WERI-Rb-1 (cell line): Measurements from ENCODE around the gene SBK3.

ENCODE experiments used
- DNase-seq: peaks from one replicate; pipeline ENCODE4 v3.0.0-alpha.2; 2020
- H3K27ac ChIP-seq: fragments of 250-450 bp; sonication (Bioruptor Pico); 2 replicates; pipeline ENCODE4 v1.5.1; 2020; ENCODE audit warnings: mild to moderate bottlenecking, moderate library complexity
- H3K27me3 ChIP-seq: fragments of 250-450 bp; sonication (Bioruptor Pico); 2 replicates; pipeline ENCODE4 v1.5.1; 2021; ENCODE audit warnings: mild to moderate bottlenecking, low read depth, moderate library complexity; ENCODE audit not compliant: insufficient read depth, severe bottlenecking
- H3K36me3 ChIP-seq: fragments of 250-450 bp; sonication (Bioruptor Pico); 2 replicates; pipeline ENCODE4 v1.5.1; 2020; ENCODE audit warnings: mild to moderate bottlenecking, moderate library complexity
- H3K4me3 ChIP-seq: 2 replicates; pipeline ENCODE4 v1.5.1; 2011; ENCODE audit warnings: low read depth, mild to moderate bottlenecking, control low read depth, low read length
- H3K9me3 ChIP-seq: fragments of 250-450 bp; sonication (Bioruptor Pico); 2 replicates; pipeline ENCODE4 v1.5.1; 2021; ENCODE audit warnings: mild to moderate bottlenecking, moderate library complexity; ENCODE audit not compliant: severe bottlenecking
- CTCF ChIP-seq: IDR thresholded peaks from 2 replicates; pipeline ENCODE4 v1.5.1; 2011; ENCODE audit warnings: low read depth, mild to moderate bottlenecking, control low read depth, inconsistent platforms, low read length

Gene SBK3

GRCh38 chr19:55540619-55541018 is 4.7 kb downstream of the SBK3 start:
- no peak overlapping the region for H3K4me3 ChIP-seq
- H3K27ac ChIP-seq, result peak overlapping the region; percentile 74
- DNase-seq, result peak; percentile 78
- H3K9me3 ChIP-seq, result no peaks in the 10 kb centered on the region
- no peaks in the 10 kb centered on the region for H3K27me3 ChIP-seq
- no peak for TF ChIP-seq CTCF
- no peaks in the 10 kb centered on the region for H3K36me3 ChIP-seq

DNA sequence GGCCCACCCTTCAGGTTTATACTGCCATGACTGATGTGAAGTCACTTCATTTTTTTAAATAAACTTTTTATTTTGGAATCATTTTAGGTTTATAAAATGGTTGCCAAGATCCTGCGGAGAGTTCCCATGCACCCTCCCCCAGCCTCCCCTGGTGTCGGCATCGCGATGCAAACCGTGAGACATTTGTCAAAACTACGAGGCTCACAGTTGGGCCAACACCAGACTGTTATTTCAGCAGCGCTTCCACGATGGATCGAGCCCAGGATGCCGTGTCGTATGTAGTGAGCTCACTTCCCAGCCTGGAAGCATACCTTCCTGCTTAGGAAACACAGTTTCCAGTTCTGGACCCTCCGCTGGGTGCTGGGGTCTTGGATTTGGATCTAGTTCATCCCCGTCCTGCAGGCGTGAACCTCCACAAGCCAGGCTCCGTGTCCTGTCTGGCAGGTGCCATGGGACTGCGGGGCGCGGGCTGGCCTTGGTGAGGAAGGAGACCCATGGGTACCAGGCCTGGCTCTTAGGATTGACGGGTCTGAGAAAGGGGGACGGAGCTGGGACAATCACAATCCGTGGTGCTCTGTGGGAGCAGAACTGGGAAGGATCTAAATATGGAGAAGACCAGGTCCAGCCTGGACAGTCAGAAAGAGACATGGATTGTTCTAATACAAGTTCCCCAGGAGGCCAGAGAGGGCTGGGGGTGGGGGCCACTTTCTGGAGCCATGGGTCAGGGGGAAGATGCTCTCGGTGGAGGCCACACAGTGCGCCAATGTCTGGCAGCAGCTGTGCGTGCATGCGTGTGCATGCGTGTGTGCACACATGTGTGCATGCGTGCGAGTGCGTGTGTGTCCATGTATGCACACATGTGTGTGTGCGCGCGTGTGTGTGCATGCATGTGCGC is 6.0 kb downstream of the SBK3 start:
- H3K4me3 ChIP-seq, result no peak overlapping the region
- TF ChIP-seq CTCF, result no peak
- DNase-seq, result no peak
- no peaks in the 10 kb centered on the region for H3K9me3 ChIP-seq
- H3K27me3 ChIP-seq, result no peaks in the 10 kb centered on the region
- no peak overlapping the region for H3K27ac ChIP-seq
- no peaks in the 10 kb centered on the region for H3K36me3 ChIP-seq

GRCh38 chr19:55538132-55538531 is 7.2 kb downstream of the SBK3 start:
- Histone ChIP-seq H3K36me3 (no peaks in the 10 kb centered on the region), H3K4me3 (no peak overlapping the region), H3K27ac (no peak overlapping the region), H3K27me3 (no peaks in the 10 kb centered on the region), H3K9me3 (no peaks in the 10 kb centered on the region)
- no peak for TF ChIP-seq CTCF
- no peak for DNase-seq

GRCh38 chr19:55537741-55538111 is 7.6 kb downstream of the SBK3 start:
- H3K9me3 ChIP-seq, result no peaks in the 10 kb centered on the region
- no peak overlapping the region for H3K27ac ChIP-seq
- no peak for TF ChIP-seq CTCF
- H3K27me3 ChIP-seq, result no peaks in the 10 kb centered on the region
- no peak overlapping the region for H3K4me3 ChIP-seq
- DNase-seq, result no peak
- H3K36me3 ChIP-seq, result no peaks in the 10 kb centered on the region

DNA sequence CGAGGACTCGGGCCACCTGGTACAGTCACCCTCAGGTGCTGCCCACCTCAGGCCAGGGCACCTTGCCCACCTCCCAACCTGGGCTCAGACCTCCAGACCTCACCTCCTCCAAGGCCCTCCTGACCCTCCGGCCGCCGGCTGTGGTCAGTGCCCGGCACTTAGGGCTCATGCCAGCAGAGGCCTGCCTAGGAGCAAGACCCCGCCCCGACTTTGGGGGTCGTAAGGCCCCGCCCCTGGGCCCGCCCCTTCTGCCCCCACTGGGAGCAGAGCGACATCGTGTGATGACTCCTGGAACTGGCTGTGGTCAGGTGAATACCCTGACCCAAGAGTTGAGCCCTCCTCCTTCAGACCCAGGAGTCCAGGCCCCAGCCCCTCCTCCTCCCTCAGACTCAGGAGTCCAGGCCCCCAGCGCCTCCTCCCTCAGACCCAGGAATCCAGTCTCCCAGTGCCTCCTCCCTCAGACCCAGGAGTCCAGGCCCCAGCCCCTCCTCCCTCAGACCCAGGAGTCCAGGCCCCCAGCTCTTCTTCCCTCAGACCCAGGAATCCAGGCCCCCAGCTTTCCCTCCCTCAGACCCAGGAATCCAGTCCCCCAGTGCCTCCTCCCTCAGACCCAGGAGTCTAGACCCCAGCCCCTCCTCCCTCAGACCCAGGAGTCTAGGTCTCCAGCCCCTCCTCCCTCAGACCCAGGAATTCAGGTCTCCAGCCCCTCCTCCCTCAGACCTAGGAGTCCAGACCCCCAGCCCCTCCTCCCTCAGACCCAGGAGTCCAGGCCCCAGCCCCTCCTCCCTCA is 8.2 kb downstream of the SBK3 start, which contains the start of gene SBK2:
TSS of gene SBK2 (minus strand) at position 183 of the 790 bp plus-strand sequence. CDS start 839 bp downstream, outside the sequence.
- H3K27me3 ChIP-seq, result no peaks in the 10 kb centered on the region
- TF ChIP-seq CTCF, result peak; percentile 44
- no peaks in the 10 kb centered on the region for H3K9me3 ChIP-seq
- H3K36me3 ChIP-seq, result no peaks in the 10 kb centered on the region
- peak; percentile 74 for DNase-seq
- H3K27ac ChIP-seq, result no peak within 1 kb of the TSS
- H3K4me3 ChIP-seq, result no peak within 1 kb of the TSS
